ENCODE measurements around the gene DLG5.

DLG5 gene

DNA sequence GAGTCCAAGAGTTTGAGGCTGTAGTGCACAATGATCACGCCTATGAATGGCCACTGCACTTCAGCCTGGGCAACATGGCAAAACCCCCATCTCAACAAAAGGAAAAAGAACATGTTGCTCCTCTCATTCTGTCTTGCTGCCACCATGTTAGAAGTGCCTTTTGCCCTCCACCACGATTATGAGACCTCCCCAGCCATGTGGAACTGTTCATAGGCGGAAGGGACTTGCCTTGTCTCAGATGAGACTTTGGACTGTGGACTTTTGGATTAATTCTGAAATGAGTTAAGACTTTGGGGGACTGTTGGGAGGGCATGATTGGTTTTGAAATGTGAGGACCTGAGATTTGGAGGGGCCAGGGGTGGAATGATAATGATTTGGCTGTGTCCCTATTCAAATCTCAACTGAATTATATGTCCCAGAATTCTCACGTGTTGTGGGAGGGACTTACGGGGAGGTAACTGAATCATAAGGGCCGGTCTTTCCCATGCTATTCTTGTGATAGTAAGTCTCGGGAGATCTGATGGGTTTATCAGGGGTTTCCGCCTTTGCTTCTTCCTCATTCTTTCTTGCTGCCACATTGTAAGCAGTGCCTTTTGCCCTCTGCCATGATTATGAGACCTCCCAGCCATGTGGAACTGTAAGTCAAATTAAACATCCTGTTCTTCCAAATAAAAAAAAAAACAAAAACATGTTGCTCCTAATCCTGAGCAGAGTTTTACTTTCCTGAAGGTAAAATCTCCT is 22.3 kb downstream of the DLG5 start:
- Histone ChIP-seq H4K20me1 (ENCODE audit: insufficient read depth, low read length, poor library complexity, severe bottlenecking) (peaks cover 5% of the 10 kb centered on the region), H3K79me2 (ENCODE audit: insufficient read depth, low read length) (peaks cover 53% of the 10 kb centered on the region; the same call in 1 of the 2 replicates), H3K4me1 (ENCODE audit: insufficient read depth, low read length, poor library complexity, severe bottlenecking) (no peaks in the 10 kb centered on the region), H3K9me3 (ENCODE audit: insufficient read depth, low read depth, low read length) (no peaks in the 10 kb centered on the region), H3K4me2 (ENCODE audit: low read depth, low read length, poor library complexity, severe bottlenecking) (no peak overlapping the region), H3K4me3 (ENCODE audit: low read length, poor library complexity, severe bottlenecking) (no peak overlapping the region), H2AFZ (ENCODE audit: low read length) (no peak overlapping the region), H3K36me3 (ENCODE audit: insufficient read depth, low read length) (no peaks in the 10 kb centered on the region), H3K9me2 (replicated peaks; ENCODE audit: low read depth, low read length) (no peaks in the 10 kb centered on the region), H3F3A (ENCODE audit: low read depth) (no peaks in the 10 kb centered on the region), H3K9ac (ENCODE audit: low read depth, low read length, poor library complexity, severe bottlenecking) (no peak overlapping the region), H3K27me3 (ENCODE audit: insufficient read depth, low read length, poor library complexity, severe bottlenecking) (no peaks in the 10 kb centered on the region)
- TF ChIP-seq CTCF (conservative IDR thresholded peaks at IDR 0.05; ENCODE audit: low read length), result no peak
- TF ChIP-seq EZH2phosphoT487 (IDR thresholded peaks at IDR 0.05; ENCODE audit: borderline replicate concordance), result no peak

GRCh38 chr10:77902159-77902558 is 24.4 kb downstream of the DLG5 start:
- Histone ChIP-seq H3K79me2 (ENCODE audit: insufficient read depth, low read length) (peaks cover 48% of the 10 kb centered on the region; the same call in 1 of the 2 replicates), H2AFZ (ENCODE audit: low read length) (no peak overlapping the region), H3F3A (ENCODE audit: low read depth) (no peaks in the 10 kb centered on the region), H3K4me1 (ENCODE audit: insufficient read depth, low read length, poor library complexity, severe bottlenecking) (no peaks in the 10 kb centered on the region), H3K9ac (ENCODE audit: low read depth, low read length, poor library complexity, severe bottlenecking) (no peak overlapping the region), H4K20me1 (ENCODE audit: insufficient read depth, low read length, poor library complexity, severe bottlenecking) (peaks cover 5% of the 10 kb centered on the region), H3K27me3 (ENCODE audit: insufficient read depth, low read length, poor library complexity, severe bottlenecking) (no peaks in the 10 kb centered on the region), H3K9me3 (ENCODE audit: insufficient read depth, low read depth, low read length) (no peaks in the 10 kb centered on the region), H3K4me2 (ENCODE audit: low read depth, low read length, poor library complexity, severe bottlenecking) (no peak overlapping the region), H3K4me3 (ENCODE audit: low read length, poor library complexity, severe bottlenecking) (no peak overlapping the region), H3K36me3 (ENCODE audit: insufficient read depth, low read length) (no peaks in the 10 kb centered on the region), H3K9me2 (replicated peaks; ENCODE audit: low read depth, low read length) (no peaks in the 10 kb centered on the region)
- TF ChIP-seq EZH2phosphoT487 (IDR thresholded peaks at IDR 0.05; ENCODE audit: borderline replicate concordance) (no peak), CTCF (conservative IDR thresholded peaks at IDR 0.05; ENCODE audit: low read length) (no peak)

- Histone ChIP-seq H3K4me2 (ENCODE audit: low read depth, low read length, poor library complexity, severe bottlenecking) (no peak overlapping the region), H3K36me3 (ENCODE audit: insufficient read depth, low read length) (no peaks in the 10 kb centered on the region), H3K79me2 (ENCODE audit: insufficient read depth, low read length) (peaks cover 47% of the 10 kb centered on the region; the same call in 1 of the 2 replicates), H4K20me1 (ENCODE audit: insufficient read depth, low read length, poor library complexity, severe bottlenecking) (peaks cover 5% of the 10 kb centered on the region), H3K9me3 (ENCODE audit: insufficient read depth, low read depth, low read length) (no peaks in the 10 kb centered on the region), H3K4me3 (ENCODE audit: low read length, poor library complexity, severe bottlenecking) (no peak overlapping the region), H2AFZ (ENCODE audit: low read length) (no peak overlapping the region), H3K4me1 (ENCODE audit: insufficient read depth, low read length, poor library complexity, severe bottlenecking) (no peaks in the 10 kb centered on the region), H3K9ac (ENCODE audit: low read depth, low read length, poor library complexity, severe bottlenecking) (no peak overlapping the region), H3K27me3 (ENCODE audit: insufficient read depth, low read length, poor library complexity, severe bottlenecking) (no peaks in the 10 kb centered on the region), H3F3A (ENCODE audit: low read depth) (no peaks in the 10 kb centered on the region), H3K9me2 (replicated peaks; ENCODE audit: low read depth, low read length) (no peaks in the 10 kb centered on the region)
- TF ChIP-seq EZH2phosphoT487 (IDR thresholded peaks at IDR 0.05; ENCODE audit: borderline replicate concordance) (no peak), CTCF (conservative IDR thresholded peaks at IDR 0.05; ENCODE audit: low read length) (no peak)
These were observed 24.8 kb downstream of the DLG5 start for GRCh38 chr10:77901743-77902142.

All from Loucy (cell line).